Panc1 (cell line): ENCODE measurements around the gene LY6G6D. TPM values are rescaled to one million over a fixed set of nuclear protein-coding genes. Genes with fewer than 3 reads are reported as not detected.

Source experiments
- ATAC-seq: fragments of 200-7000 bp; cut with Tn5 transposase; 2 replicates; pipeline ENCODE4 v1.9.1; 2020; ENCODE audit warnings: mild to moderate bottlenecking, moderate library complexity
- BruUV-seq: library from RNA; stranded (reverse); fragments of 400-500 nt; replicated peaks from 2 replicates; lab custom pipeline; 2021; lab: Mats Ljungman, UMichigan
- CTCF ChIA-PET: fragments of 300-600 bp; sonication (Branson Sonifier 250); formaldehyde crosslinking; loops from one replicate; lab custom pipeline; 2022; ENCODE audit warnings: antibody characterized with exemption; lab: Charles Lee
- POLR2A ChIA-PET: fragments of 300-600 bp; sonication (Branson Sonifier 250); formaldehyde crosslinking; loops from one replicate; lab custom pipeline; 2022; ENCODE audit warnings: antibody characterized with exemption; lab: Charles Lee
- DNase-seq: peaks from one replicate; pipeline ENCODE4 v3.0.0-alpha.2; 2010; ENCODE audit warnings: low read depth, low spot score
- H3K27ac ChIP-seq: 2 replicates; pipeline ENCODE4 v1.5.1; 2011; ENCODE audit warnings: mild to moderate bottlenecking, low read length, inconsistent platforms
- H3K27me3 ChIP-seq: fragments of 200-500 bp; sonication (Bioruptor generic); 2 replicates; pipeline ENCODE4 v1.6.0; 2014; ENCODE audit warnings: low read length, inconsistent platforms; ENCODE audit not compliant: control insufficient read depth, insufficient read depth
- H3K36me3 ChIP-seq: fragments of 200-500 bp; sonication (Bioruptor generic); 2 replicates; pipeline ENCODE4 v1.5.1; 2014; ENCODE audit warnings: inconsistent platforms, mild to moderate bottlenecking, low read length, moderate library complexity; ENCODE audit not compliant: control insufficient read depth, insufficient read depth
- H3K4me1 ChIP-seq: 2 replicates; pipeline ENCODE4 v1.5.1; 2011; ENCODE audit warnings: inconsistent platforms, mild to moderate bottlenecking, low read length, moderate library complexity; ENCODE audit not compliant: control insufficient read depth, insufficient read depth
- H3K4me3 ChIP-seq, 2 experiments: 2 replicates each; pipeline ENCODE4 v1.5.1; 2011 to 2012; ENCODE audit warnings: low read depth in 2 of 2, low read length in 2 of 2, mild to moderate bottlenecking in 2 of 2, inconsistent platforms in 1 of 2, moderate library complexity in 1 of 2
- H3K9me3 ChIP-seq: fragments of 200-500 bp; sonication (Bioruptor generic); 2 replicates; pipeline ENCODE4 v1.5.1; 2014; ENCODE audit warnings: low read depth, mild to moderate bottlenecking, inconsistent platforms, low read length, moderate library complexity; ENCODE audit not compliant: control insufficient read depth, insufficient read depth
- POLR2AphosphoS5 ChIP-seq: IDR thresholded peaks from 2 replicates; pipeline ENCODE4 v1.6.1; 2012; ENCODE audit warnings: mild to moderate bottlenecking, low read depth, low read length, moderate library complexity
- SIN3A ChIP-seq: IDR thresholded peaks from 2 replicates; pipeline ENCODE4 v1.6.1; 2012; ENCODE audit warnings: low read depth, mild to moderate bottlenecking, low read length, moderate library complexity, borderline replicate concordance; ENCODE audit not compliant: insufficient read depth
- TCF7L2 ChIP-seq: IDR thresholded peaks from 2 replicates; pipeline ENCODE4 v1.6.1; 2011; ENCODE audit warnings: mild to moderate bottlenecking, low read depth, low read length, inconsistent platforms
- in situ Hi-C: cut with HindIII; loops from 2 replicates; pipeline ENCODE4 v1.10.0; 2016; ENCODE audit warnings: low sequenced_read_pairs, low pct_unique_long_range_greater_than_20kb
- intact Hi-C: fragments of 100-400 bp; cut with micrococcal nuclease; formaldehyde crosslinking; loops from one replicate; pipeline ENCODE4 v1.10.0; 2022; ENCODE audit not compliant: unreplicated experiment
- total RNA-seq: library from RNA; stranded (reverse); gene quantifications from one replicate; pipeline ENCODE4 v1.2.1, GENCODE V29; 2021; ENCODE audit not compliant: unreplicated experiment
- TF ChIP-seq, protein P1 (sequence below): fragments of 450-650 bp; IDR thresholded peaks from 2 replicates; pipeline ENCODE4 v1.5.1; 2017; ENCODE audit warnings: mild to moderate bottlenecking
- TF ChIP-seq, protein P2 (sequence below), 2 experiments: IDR thresholded peaks; 2 replicates each; pipeline ENCODE4 v1.6.1; 2011 to 2012; ENCODE audit warnings: low read depth in 2 of 2, control low read depth in 1 of 2, low read length in 1 of 2, mild to moderate bottlenecking in 1 of 2, moderate library complexity in 1 of 2; ENCODE audit not compliant: insufficient read depth in 1 of 2

LY6G6D gene
- total RNA-seq, 1 experiment from 2014 or later, result not detected

DNA sequence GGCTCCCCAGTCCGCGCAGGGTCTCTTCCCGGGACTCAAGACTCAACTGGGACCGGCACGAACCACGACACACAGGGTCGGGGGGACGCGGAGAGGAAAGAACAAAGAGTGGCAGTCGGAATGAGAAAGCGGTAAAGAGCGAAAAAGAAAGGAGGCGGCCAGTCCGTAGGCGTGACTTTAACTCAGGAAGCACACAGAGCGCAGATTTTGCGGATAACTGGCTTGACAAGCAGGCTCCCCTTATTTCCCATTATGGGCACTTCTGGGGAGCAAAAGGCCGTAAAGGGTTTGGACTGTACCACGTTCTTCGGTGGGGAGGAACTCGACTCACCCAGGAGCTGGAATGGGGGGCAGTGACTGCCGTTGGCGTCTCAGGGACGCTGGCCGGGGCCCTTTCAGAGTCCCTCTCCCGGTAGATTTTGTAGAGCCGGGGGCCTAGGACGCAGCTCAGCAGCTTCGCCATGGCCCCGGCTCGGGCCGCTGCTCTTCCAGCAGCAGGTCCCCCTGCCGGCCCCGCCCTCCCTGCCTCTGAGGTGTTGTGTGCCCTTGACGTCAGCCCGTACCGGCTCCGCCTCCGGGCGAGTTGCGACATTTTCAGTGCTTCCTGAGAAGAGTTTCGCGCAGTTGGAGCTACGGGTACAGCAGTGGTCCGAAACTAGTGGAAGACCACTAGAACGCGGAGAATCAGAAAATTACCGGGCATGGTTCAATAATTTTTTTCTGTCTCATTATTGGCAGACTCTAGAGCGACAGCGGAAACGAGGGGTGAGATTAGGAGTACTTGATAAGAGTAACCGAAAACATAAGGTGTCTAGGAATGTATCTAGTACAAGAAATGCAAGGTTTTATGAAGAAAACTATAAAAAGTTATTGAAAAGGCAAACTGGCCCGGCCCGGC lies 12.1 kb upstream of the LY6G6D start, which contains the start of gene ABHD16A:
Gene ABHD16A, minus strand, starts transcription at position 506 of the 898 bp plus-strand sequence. Its CDS starts 43 bp downstream, at position 463.
- peaks cover 2% of the 10 kb centered on the region; the same call in 1 of the 2 replicates for H3K36me3 ChIP-seq
- intact Hi-C loops, result no loop called here
- ChIA-PET POLR2A (interaction anchor here (0.6 to 0.7 kb wide), 3 partner anchors 93 to 356 kb away, joined by 3 to 6 read pairs (median 4); partner anchors contain the start of gene VARS1), CTCF (interaction anchor here (0.9 kb wide), 1 partner anchor 11 kb away, joined by 3 read pairs; no protein-coding TSS in a partner anchor)
- H3K9me3 ChIP-seq, result no peaks in the 10 kb centered on the region
- peak within 1 kb of the TSS; percentile 95 for H3K27ac ChIP-seq
- peaks cover 7% of the 10 kb centered on the region; the same call in 1 of the 2 replicates for H3K4me1 ChIP-seq
- TF ChIP-seq POLR2AphosphoS5, result peak; percentile 89
- no peak for TF ChIP-seq SIN3A
- TF ChIP-seq, protein P1, sequence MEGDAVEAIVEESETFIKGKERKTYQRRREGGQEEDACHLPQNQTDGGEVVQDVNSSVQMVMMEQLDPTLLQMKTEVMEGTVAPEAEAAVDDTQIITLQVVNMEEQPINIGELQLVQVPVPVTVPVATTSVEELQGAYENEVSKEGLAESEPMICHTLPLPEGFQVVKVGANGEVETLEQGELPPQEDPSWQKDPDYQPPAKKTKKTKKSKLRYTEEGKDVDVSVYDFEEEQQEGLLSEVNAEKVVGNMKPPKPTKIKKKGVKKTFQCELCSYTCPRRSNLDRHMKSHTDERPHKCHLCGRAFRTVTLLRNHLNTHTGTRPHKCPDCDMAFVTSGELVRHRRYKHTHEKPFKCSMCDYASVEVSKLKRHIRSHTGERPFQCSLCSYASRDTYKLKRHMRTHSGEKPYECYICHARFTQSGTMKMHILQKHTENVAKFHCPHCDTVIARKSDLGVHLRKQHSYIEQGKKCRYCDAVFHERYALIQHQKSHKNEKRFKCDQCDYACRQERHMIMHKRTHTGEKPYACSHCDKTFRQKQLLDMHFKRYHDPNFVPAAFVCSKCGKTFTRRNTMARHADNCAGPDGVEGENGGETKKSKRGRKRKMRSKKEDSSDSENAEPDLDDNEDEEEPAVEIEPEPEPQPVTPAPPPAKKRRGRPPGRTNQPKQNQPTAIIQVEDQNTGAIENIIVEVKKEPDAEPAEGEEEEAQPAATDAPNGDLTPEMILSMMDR, result no peak
- TF ChIP-seq TCF7L2, result peak; percentile 52; the same call in 1 of the 2 replicates
- TF ChIP-seq, protein P2, sequence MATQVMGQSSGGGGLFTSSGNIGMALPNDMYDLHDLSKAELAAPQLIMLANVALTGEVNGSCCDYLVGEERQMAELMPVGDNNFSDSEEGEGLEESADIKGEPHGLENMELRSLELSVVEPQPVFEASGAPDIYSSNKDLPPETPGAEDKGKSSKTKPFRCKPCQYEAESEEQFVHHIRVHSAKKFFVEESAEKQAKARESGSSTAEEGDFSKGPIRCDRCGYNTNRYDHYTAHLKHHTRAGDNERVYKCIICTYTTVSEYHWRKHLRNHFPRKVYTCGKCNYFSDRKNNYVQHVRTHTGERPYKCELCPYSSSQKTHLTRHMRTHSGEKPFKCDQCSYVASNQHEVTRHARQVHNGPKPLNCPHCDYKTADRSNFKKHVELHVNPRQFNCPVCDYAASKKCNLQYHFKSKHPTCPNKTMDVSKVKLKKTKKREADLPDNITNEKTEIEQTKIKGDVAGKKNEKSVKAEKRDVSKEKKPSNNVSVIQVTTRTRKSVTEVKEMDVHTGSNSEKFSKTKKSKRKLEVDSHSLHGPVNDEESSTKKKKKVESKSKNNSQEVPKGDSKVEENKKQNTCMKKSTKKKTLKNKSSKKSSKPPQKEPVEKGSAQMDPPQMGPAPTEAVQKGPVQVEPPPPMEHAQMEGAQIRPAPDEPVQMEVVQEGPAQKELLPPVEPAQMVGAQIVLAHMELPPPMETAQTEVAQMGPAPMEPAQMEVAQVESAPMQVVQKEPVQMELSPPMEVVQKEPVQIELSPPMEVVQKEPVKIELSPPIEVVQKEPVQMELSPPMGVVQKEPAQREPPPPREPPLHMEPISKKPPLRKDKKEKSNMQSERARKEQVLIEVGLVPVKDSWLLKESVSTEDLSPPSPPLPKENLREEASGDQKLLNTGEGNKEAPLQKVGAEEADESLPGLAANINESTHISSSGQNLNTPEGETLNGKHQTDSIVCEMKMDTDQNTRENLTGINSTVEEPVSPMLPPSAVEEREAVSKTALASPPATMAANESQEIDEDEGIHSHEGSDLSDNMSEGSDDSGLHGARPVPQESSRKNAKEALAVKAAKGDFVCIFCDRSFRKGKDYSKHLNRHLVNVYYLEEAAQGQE (IDR thresholded peaks at IDR 0.05; ENCODE audit: insufficient read depth in 1 of 2, low read depth in 2 of 2, low read length in 1 of 2), result peak in 1 of 2 experiments; percentile 0; a peak in 1 of 4 replicates
- BruUV-seq, result no TSS peak
- H3K4me3 ChIP-seq, result peak within 1 kb of the TSS; percentile 92 to 99
- ATAC-seq (peak; percentile 100), DNase-seq (peak; percentile 94)
- H3K27me3 ChIP-seq, result no peaks in the 10 kb centered on the region
- in situ Hi-C loops, result no loop called here

DNA sequence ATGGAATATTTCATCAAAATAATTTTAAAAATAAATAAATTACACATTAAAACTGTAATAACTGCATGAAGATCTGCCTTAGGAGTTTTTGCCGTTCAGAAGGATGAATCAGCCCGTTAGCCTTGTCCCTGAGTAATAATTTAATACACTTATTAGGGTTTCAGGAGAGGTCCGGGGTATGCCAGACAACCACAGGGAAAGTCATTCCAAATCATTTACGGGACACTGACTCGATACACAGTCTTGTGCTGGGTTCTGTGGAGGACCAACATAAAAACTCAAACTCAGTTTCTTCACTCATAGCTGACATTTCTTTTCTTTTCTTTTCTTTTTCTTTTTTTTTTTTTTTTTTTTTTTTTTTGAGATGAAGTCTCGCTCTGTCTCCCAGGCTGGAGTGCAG lies 9.2 kb upstream of the LY6G6D start:
- no peak overlapping the region for H3K4me3 ChIP-seq
- POLR2A ChIA-PET, result no interaction called here
- no TSS peak for BruUV-seq

More for the DNA sequence above, 9.2 kb upstream of the LY6G6D start:
- intact Hi-C loops (no loop called here), in situ Hi-C loops (no loop called here)
- Histone ChIP-seq H3K27ac (no peak overlapping the region), H3K27me3 (no peaks in the 10 kb centered on the region), H3K36me3 (peaks cover 2% of the 10 kb centered on the region; the same call in 1 of the 2 replicates), H3K4me1 (peaks cover 7% of the 10 kb centered on the region), H3K9me3 (no peaks in the 10 kb centered on the region)
- no peak for ATAC-seq
- CTCF ChIA-PET, result no interaction called here
- TF ChIP-seq SIN3A, result no peak
- TF ChIP-seq, protein P1, result no peak
- DNase-seq, result no peak
